GM20431 (cell line): Measurements from ENCODE around the gene CTSL.
"Not testable (repeated sequence)": the region's sequence is repeated elsewhere in the genome, so short reads cannot be mapped to it uniquely, and the experiment has no call there.

Experiments
- in situ Hi-C: fragments of 300-500 bp; cut with MseI, MboI; formaldehyde crosslinking; loops from one replicate; pipeline ENCODE4 v1.15.0; 2020; ENCODE audit warnings: low sequenced_read_pairs; ENCODE audit not compliant: unreplicated experiment

CTSL gene

GRCh38 chr9:87717456-87717855 is 8.5 kb upstream of the CTSL start:
- in situ Hi-C loops: no loop called here

DNA sequence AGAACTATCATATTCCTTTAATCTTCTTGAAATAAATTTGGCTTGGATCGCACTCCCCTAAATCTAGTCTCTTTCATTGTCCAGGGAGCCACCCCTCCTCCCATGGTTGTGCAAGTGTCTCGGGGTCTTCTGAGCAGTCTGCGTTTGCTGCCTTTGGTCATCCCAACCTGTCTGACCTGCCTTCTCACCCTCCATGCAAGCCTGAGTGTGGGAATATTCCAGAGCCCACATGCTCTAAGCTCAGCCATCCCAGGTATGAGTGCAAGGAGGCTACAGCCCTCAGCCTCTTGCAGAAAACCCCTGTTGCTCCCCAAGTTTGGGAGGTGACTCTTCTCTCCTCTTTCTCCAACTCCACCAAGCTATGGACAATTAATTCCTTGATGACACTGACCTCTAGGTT is 7.7 kb upstream of the CTSL start:
- in situ Hi-C loops: no loop called here

GRCh38 chr9:87718852-87719612 is 6.9 kb upstream of the CTSL start:
- in situ Hi-C loops: no loop called here

DNA sequence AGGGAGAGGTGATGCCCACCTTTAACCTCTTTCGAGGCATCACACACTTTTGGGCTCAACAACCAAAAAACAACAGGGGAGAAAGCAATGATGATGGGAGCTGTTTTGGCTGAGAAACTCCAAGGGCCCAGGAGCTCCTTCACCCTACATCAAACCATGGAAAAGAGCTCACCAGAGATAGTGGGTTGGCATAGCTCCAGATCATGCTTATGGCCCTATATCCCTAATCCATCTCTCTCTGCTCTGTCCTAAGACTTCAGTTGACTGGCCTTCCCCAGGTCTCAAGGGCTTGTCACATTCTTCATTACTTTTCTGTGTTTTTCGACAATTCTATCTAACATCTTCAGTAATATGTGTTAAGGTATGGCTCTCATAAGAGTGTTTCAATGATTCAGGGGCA is 5.7 kb upstream of the CTSL start:
- in situ Hi-C loops: no loop called here

DNA sequence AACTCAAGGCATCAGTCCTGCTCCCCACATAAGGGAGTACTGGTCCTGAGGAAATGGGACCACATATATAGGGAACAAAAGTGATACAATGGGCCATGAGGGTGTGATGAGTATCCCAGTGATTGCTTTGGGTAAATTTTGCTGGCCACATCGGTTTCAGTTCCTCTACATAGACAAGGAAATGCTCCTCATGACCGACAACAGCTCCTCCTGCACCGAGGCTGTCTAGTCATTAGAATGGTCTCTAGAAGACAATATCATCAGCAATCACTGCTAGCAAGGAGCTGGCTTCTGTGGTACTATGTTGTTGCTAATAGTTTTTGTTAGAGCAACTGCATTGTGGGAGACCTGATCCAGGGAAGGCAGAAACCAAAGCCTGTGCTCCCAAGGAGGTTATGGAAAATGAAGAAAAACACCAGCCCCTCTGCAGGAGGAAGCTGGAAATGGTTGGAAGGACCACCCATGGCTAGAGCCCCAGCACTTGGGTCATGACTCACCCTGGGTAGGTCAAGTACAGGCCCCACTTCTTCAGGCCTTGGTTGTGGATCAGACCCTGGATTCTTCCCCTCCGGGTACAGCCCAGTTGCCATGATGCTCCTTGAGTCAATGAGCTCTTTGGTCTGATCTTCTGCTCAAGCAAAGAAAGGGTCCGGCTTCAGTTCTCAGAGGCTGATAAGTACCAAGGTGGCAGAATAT is 3.4 kb upstream of the CTSL start:
- in situ Hi-C loops: no loop called here

DNA sequence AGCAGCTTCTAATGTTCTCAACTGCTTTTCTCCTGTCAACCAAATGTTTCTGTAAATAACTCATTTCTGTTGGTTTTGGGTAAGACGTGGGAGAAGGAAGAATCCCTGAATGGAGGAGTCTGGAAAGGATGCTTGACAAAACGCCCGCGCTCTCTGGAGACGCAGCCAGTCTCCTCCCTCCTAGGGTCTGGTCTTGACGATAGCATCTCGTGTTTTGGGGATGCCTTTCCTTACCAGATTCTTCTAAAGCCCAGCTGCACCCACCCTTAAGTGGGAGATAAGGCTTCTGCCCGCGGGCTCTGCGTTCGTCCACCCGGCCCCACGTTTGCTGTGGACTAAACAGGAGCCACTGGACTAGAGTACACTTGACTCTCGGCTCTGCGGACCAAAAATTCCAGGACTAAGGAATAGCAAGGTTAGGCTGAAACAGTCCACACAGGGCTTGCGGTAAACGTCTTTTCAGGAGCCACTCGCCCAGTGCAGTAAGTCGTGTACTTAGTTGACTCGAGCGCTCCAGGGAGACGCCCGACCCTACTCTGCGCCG is 491 bp upstream of the CTSL start:
- in situ Hi-C loops: no loop called here

DNA sequence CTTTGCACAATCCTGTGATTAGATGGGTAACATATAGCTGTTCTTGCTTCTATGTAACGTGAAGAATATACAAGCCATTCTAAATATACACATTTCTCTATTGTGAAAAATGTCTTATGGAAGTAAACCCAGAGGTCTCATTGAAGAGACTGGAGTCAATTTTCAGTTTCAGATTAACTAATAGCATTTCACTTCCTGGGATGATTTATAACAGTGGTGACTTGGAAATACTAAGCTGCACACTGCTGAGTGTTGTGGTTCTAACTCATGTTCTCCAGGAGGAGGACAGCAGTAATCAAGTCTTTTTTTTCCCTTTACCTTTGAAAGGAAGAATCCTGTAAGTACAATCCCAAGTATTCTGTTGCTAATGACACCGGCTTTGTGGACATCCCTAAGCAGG is 3.3 kb downstream of the CTSL start:
- in situ Hi-C loops: no loop called here

DNA sequence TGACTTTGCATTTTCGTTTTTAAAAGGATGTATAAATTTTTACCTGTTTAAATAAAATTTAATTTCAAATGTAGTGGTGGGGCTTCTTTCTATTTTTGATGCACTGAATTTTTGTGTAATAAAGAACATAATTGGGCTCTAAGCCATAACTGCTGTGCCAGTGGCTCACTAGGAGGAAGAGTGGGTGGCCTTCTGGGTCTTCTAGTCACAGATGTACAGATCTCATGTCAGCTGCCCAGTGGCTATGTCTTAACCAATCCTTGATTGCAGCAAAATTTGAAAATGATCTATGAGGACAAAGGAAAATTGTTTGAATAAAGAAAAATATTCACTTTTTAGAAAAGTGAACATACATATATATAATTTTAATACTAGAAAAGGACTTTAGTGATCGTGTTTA is 5.4 kb downstream of the CTSL start:
- in situ Hi-C loops: no loop called here

- in situ Hi-C loops: no loop called here
These were observed 6.4 kb downstream of the CTSL start for GRCh38 chr9:87732344-87732743.

GRCh38 chr9:87732756-87733155 is 6.8 kb downstream of the CTSL start:
- in situ Hi-C loops: no loop called here

- in situ Hi-C loops: no loop called here
These were observed 7.5 kb downstream of the CTSL start for GRCh38 chr9:87733273-87734052.

- in situ Hi-C loops: no loop called here
These were observed 8.2 kb downstream of the CTSL start for GRCh38 chr9:87734106-87734505.

DNA sequence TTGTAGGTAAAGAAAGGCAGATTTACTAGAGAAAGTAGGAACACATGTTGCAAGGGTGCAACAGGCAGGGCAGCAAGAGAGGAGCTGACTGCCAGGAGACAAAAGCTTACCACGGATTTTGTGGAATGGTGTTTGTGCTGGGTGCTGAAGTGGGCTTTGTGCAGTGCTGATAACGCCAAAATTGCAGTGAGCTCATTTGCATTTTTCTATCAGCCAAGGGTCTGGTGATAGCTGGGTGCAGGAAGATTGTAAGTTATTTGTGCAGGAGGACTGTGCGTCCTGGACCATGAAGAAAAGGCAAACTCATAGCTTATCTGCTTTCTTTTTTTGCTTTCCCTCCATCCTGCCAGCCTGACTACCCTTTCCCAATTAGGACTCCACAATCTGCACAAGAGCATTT is 13.6 kb downstream of the CTSL start:
- in situ Hi-C loops: no loop called here

- in situ Hi-C loops: no loop called here
These were observed 14.3 kb downstream of the CTSL start for GRCh38 chr9:87740209-87740608.

DNA sequence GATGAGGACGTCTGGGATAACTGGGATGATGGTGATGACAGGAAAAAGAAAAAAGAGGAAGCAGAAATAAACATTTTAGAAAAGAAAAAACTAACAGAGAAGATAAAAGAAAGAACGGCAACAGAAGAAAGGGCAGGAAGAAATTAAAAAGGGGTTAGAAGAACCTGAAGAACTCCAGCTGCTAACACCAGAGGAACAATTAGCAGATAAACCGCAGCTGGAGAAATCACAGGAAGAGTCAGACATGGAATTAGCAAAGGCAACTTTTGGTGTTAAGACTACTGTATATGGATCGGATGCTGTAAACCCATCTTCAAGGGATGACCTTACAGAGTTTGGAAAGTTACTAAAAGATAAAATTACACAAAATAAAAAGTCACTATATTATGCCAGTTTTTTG is 15.4 kb downstream of the CTSL start:
- in situ Hi-C loops: no loop called here

- in situ Hi-C loops: no loop called here
These were observed 16.0 kb downstream of the CTSL start for GRCh38 chr9:87741891-87742290.

GRCh38 chr9:87742813-87743428 is 17.0 kb downstream of the CTSL start:
- in situ Hi-C loops: no loop called here

- in situ Hi-C loops: not testable (repeated sequence)
These were observed 18.3 kb downstream of the CTSL start for GRCh38 chr9:87744247-87744646.

DNA sequence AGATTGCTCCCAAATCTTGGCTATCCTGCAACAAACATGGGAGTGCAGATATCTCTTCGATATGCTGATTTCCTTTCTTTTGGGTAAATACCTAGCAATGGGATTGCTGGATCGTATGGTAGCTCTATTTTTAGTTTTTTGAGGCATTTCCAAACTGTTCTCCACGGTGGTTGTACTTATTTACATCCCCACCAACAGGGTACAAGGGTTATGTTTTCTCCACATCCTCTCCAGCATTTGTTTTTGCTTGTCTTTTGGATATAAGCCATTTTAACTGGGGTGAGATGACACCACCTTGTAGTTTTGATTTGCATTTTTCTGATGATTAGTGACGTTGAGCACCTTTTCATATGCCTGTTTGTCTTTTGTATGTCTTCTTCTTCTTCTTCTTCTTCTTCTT is 20.3 kb downstream of the CTSL start:
- in situ Hi-C loops: no loop called here

DNA sequence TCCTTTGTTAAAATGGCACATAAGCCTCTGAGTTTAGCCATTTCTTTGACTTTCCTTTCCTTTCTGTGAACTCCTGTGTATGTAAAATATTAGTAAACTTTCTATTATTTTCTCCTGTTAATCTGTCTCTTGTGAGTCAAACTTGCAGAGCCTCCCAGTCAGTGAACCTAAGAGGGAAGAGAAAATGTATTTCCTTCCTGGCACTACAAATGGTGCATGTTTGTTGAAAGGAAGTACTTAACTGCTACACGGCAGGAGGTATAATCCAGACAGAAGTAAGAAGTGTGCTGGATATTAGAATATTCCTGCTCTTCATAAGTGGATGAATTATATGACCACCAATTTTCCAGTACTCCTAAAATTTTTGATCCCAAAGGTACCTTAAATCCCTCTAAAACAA is 23.0 kb downstream of the CTSL start:
- in situ Hi-C loops: no loop called here
